H1 (cell line): ENCODE results near the gene TRPC4. TPM values are rescaled to one million over a fixed set of nuclear protein-coding genes. Genes with fewer than 3 reads are reported as not detected.

Experiments used
- ASH2L ChIP-seq: fragments of 200-600, 300-600 bp; sonication (generic); IDR thresholded peaks from one replicate; pipeline ENCODE4 v1.7.1; 2017; ENCODE audit warnings: low read length
- CBX5 ChIP-seq: fragments of 300-800, 300-1000 bp; sonication (generic); IDR thresholded peaks from 2 replicates; pipeline ENCODE4 v1.7.1; 2016; ENCODE audit warnings: antibody characterized with exemption, low read length, low read depth
- CTBP2 ChIP-seq: IDR thresholded peaks from 2 replicates; pipeline ENCODE4 v1.7.0; 2011; ENCODE audit warnings: borderline replicate concordance, mild to moderate bottlenecking, moderate library complexity, mixed read lengths, low read length; ENCODE audit not compliant: insufficient read depth, insufficient read length
- KDM1A ChIP-seq: fragments of 200-600, 300-600 bp; sonication (generic); IDR thresholded peaks from 2 replicates; pipeline ENCODE4 v1.7.1; 2016; ENCODE audit warnings: mild to moderate bottlenecking, low read length, borderline replicate concordance
- RNF2 ChIP-seq: fragments of 200-900, 300-1000 bp; sonication (generic); IDR thresholded peaks from 2 replicates; pipeline ENCODE4 v1.7.1; 2016; ENCODE audit warnings: borderline replicate concordance, low read depth, mild to moderate bottlenecking, antibody characterized with exemption, low read length; ENCODE audit not compliant: poor library complexity, severe bottlenecking; ENCODE audit errors: missing control alignments
- RXRA ChIP-seq: IDR thresholded peaks from 2 replicates; pipeline ENCODE4 v1.6.1; 2011; ENCODE audit warnings: low read depth, mild to moderate bottlenecking, low read length, moderate library complexity; ENCODE audit not compliant: insufficient read depth
- SIX5 ChIP-seq: IDR thresholded peaks from 2 replicates; pipeline ENCODE4 v1.6.1; 2011; ENCODE audit warnings: mild to moderate bottlenecking, low read depth, low read length
- polyA plus RNA-seq, 7 experiments: library from polyadenylated mRNA; depleted of rRNA in 3 of 7; stranded (reverse) in 5 of 7; unstranded in 2 of 7; fragments of >200 nt in 5 of 7; fragments of 200-250 nt in 2 of 7; gene quantifications; 1 replicate in 5 of 7; 2 replicates in 1 of 7; 4 replicates in 1 of 7; pipeline versions ENCODE4 v1.2.1 to v1.2.3, GENCODE V29; 2011 to 2013; ENCODE audit warnings: missing spikeins in 2 of 7, mixed read lengths in 2 of 7
- total RNA-seq: library from RNA; stranded (reverse); fragmentation: NEBNext Ultra II Directional; extraction: Animal tissue kit (Norgen Biotek cat#: 25700); gene quantifications from 2 replicates; pipeline ENCODE4 v1.2.1, GENCODE V29; 2021

TRPC4 gene
- total and polyA plus RNA-seq, 2 of the 8 experiments (the other 6 are each of a cell fraction or from before 2014, with no cell fraction given), result 12.3 to 14.7 TPM

- TF ChIP-seq CTBP2 (no peak), RXRA (no peak), ASH2L (no peak), SIX5 (no peak), KDM1A (no peak), CBX5 (no peak), RNF2 (no peak)
- TF ChIP-seq, all 59 proteins: peak for 0
These were observed 187.1 kb downstream of the TRPC4 start (continued) for GRCh38 chr13:37682496-37682895.
